Right lobe of liver (tissue), 6 donors: Measurements from ENCODE around the gene TRIM17. TPM values are rescaled to one million over a fixed set of nuclear protein-coding genes. Genes with fewer than 3 reads are reported as not detected.

Experiments used
- ATAC-seq, 4 donors: fragments of 200-7000 bp; cut with Tn5 transposase; one replicate each; pipeline ENCODE4 v1.9.1; 2020; ENCODE audit warnings: mild to moderate bottlenecking in 4 of 4, moderate library complexity in 4 of 4
- DNase-seq, 3 donors: peaks; one replicate each; pipeline ENCODE4 v3.0.0-alpha.2; 2020
- H3K27ac ChIP-seq, 3 donors: fragments of 200-600 bp; one replicate each; pipeline ENCODE4 v1.8.0; 2022
- H3K27me3 ChIP-seq, 2 donors: fragments of 200-600 bp; one replicate each; pipeline ENCODE4 v1.8.0; 2022
- H3K36me3 ChIP-seq, 4 donors: fragments of 200-600 bp; sonication (generic) in 1 of 4; one replicate each; pipeline versions ENCODE4 v1.5.1 to v1.8.0; 2017 to 2022; ENCODE audit warnings: control low read depth in 1 of 4
- H3K4me1 ChIP-seq, 4 donors: fragments of 200-600 bp; sonication (generic) in 1 of 4; one replicate each; pipeline versions ENCODE4 v1.5.1 to v1.8.0; 2017 to 2022; ENCODE audit warnings: control low read depth in 1 of 4
- H3K4me3 ChIP-seq, 3 donors: fragments of 200-600 bp; one replicate each; pipeline ENCODE4 v1.8.0; 2022
- H3K9me3 ChIP-seq, 4 donors: fragments of 200-600 bp; sonication (generic) in 1 of 4; one replicate each; pipeline versions ENCODE4 v1.5.1 to v1.8.0; 2017 to 2022; ENCODE audit warnings: control low read depth in 1 of 4
- POLR2A ChIP-seq: fragments of 450-650 bp; IDR thresholded peaks from one replicate; pipeline ENCODE4 v1.6.1; 2017; ENCODE audit warnings: antibody characterized with exemption, mild to moderate bottlenecking
- WGBS: methylation state at CpG from one replicate; pipeline ENCODE4 v1.1.6; 2018; ENCODE audit warnings: low coverage, low lambda C conversion rate; ENCODE audit not compliant: insufficient coverage; ENCODE audit errors: missing lambda C conversion rate; 5-methylcytosine and 5-hydroxymethylcytosine counted together
- intact Hi-C, 2 donors: fragments of 100-400 bp; cut with DNase I; formaldehyde crosslinking; loops; one replicate each; pipeline versions ENCODE4 v1.11.2 to v1.14.1; 2022
- total RNA-seq, 6 experiments: library from RNA; depleted of rRNA in 2 of 6; stranded (reverse); fragments of >200 nt in 2 of 6; fragmentation: NEBNext Ultra II Directional in 3 of 6; extraction: Animal tissue kit (Norgen Biotek cat#: 25700) in 3 of 6; gene quantifications; one replicate each; pipeline versions ENCODE4 v1.1.0 to v1.2.4, GENCODE V29; 2016 to 2023
- TF ChIP-seq, protein P1 (sequence below), 4 donors: fragments of 200-600 bp in 3 of 4; fragments of 450-650 bp in 1 of 4; IDR thresholded peaks; one replicate each; pipeline versions ENCODE4 v1.5.1 to v1.8.0; 2016 to 2022; ENCODE audit warnings: antibody characterized with exemption in 4 of 4, mild to moderate bottlenecking in 2 of 4
- donor health status: DM: no; HTN: yes; CAD: no.
- donor health status: DM: no; HTN: no; CAD: no.
- donor health status: DM: no; HTN: no; CAD: no.
- donor health status: DM: no; HTN: yes; CAD: no.
- donor health status: DM: no; HTN: yes; CAD: no.

Gene TRIM17
- total RNA-seq, 6 experiments from 2014 or later, result not detected

DNA sequence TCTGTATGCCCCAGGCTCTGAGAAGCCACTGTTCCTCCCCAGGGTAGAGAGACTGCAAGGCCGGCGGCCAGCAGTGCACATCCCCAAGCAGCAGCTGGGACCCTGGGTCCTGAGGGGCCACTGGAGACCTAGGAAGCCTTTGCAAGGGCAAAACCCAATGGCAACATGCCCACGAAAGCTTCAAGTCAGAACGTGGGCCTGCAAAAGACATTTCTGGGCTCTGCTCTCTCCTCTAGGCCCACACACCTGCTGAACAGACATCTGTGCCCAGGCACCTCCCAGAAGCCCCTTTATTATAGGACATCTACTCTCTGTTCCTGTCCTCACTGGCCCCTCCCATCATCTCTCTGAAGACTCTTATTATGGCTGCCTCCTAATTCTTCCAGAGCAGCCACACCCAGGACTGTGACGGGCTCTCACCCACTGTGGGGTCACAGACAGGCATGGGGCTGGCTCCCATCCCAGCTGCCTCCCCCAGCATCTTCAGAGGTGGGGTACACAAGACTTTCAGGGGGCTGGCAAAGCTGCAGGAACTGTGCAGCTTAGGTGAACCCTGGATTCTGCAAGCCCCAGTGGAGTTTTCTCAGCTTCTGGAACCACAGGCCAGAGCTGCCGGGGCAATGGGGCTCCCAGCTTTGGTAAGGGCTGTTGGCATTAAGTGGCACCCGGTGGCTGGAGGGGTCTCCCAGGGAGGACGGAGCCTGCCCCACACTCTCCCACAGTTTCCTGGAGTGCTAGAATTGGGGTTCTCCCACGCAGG is 22.7 kb downstream of the TRIM17 start:
- intact Hi-C loops, result no loop called here
- Histone ChIP-seq H3K36me3 (peaks cover 0 to 27% (median 2%) of the 10 kb centered on the region in 4 donors), H3K27ac (no peak overlapping the region), H3K9me3 (no peaks in the 10 kb centered on the region), H3K4me1 (no peaks in the 10 kb centered on the region), H3K27me3 (no peaks in the 10 kb centered on the region), H3K4me3 (no peak overlapping the region)
- 100% methylated on average over 2 of the region's 9 CpGs for WGBS
- ATAC-seq, result no peak
- TF ChIP-seq POLR2A, result no peak
- TF ChIP-seq, protein P1, sequence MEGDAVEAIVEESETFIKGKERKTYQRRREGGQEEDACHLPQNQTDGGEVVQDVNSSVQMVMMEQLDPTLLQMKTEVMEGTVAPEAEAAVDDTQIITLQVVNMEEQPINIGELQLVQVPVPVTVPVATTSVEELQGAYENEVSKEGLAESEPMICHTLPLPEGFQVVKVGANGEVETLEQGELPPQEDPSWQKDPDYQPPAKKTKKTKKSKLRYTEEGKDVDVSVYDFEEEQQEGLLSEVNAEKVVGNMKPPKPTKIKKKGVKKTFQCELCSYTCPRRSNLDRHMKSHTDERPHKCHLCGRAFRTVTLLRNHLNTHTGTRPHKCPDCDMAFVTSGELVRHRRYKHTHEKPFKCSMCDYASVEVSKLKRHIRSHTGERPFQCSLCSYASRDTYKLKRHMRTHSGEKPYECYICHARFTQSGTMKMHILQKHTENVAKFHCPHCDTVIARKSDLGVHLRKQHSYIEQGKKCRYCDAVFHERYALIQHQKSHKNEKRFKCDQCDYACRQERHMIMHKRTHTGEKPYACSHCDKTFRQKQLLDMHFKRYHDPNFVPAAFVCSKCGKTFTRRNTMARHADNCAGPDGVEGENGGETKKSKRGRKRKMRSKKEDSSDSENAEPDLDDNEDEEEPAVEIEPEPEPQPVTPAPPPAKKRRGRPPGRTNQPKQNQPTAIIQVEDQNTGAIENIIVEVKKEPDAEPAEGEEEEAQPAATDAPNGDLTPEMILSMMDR (IDR thresholded peaks at IDR 0.05), result no peak
- peak in 2 of 3 donors; percentile 11 to 48 for DNase-seq

DNA sequence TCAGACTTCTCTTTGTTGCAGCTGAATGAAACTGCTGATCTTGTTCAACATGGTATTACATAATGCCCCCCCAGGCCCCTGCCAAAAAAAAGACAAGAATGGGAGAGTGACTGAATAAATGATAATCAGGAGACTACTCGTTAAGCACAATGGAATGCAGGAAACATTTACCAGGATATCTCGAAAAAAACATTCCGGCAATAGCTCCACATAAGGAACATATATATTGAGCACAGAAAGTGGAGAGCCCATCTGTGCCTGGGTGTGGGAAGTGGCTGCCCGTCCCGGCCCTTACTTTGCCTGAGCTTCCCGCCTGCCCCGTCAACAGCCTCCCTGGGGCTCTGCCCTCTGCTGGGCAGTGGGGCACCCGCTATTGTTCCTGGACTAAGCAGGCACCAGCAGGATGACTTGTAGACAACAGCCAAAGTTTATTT is 23.4 kb downstream of the TRIM17 start:
- no peak overlapping the region for H3K27ac ChIP-seq
- no peaks in the 10 kb centered on the region for H3K9me3 ChIP-seq
- H3K27me3 ChIP-seq, result no peaks in the 10 kb centered on the region
- ATAC-seq (peak; percentile 61 to 75 (median 69)), DNase-seq (peak in 2 of 3 donors; percentile 43 to 48)
- WGBS, result 43% methylated on average over 3 of the region's 8 CpGs
- H3K36me3 ChIP-seq, result peaks cover 0 to 20% (median 2%) of the 10 kb centered on the region in 4 donors
- intact Hi-C loops, result no loop called here
- TF ChIP-seq, protein P1 (IDR thresholded peaks at IDR 0.05), result peak; percentile 20 to 42 (median 38)
- no peak for TF ChIP-seq POLR2A
- H3K4me1 ChIP-seq, result no peaks in the 10 kb centered on the region
- H3K4me3 ChIP-seq, result no peak overlapping the region

DNA sequence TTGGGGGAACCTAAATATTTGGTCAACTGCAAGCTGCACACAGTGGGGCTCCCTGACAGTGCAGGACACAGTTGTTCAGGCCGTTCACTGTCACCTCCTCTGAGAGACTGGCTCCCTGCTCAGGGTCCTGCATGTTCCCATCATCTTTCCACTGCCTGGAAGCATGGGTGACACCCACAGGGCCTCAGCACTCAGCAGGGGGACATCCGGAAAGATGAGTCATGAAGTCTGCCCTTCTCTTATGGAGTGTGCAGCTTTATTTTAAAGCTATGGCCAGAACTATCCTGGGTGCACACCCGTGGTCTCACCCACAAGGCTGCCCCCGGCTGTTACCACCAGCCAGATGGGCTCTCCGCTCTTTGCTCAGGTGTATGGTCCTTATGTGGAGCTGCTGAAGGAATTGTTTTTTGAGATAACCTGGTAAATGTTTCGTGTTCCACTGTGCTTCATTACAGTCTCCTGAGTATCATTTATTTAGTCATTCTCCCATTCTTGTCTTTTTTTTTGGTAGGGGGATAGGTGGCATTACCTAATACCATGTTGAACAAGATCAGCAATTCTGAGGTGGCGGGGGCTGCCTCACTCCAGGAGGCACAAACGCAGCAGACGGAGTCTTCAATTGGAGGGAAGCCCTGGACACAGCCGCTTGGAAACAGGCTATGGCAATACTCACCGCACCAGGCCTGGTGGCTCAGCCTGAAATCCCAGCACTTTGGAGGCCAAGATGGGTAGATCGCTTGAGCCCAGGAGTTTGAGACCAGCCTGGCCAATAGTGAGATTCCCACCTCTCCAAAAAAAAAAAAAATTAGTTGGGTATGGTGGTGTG is 24.3 kb downstream of the TRIM17 start:
- ATAC-seq (no peak), DNase-seq (peak in 1 of 3 donors; percentile 27)
- intact Hi-C loops, result no loop called here
- Histone ChIP-seq H3K4me3 (no peak overlapping the region), H3K27ac (no peak overlapping the region), H3K4me1 (no peaks in the 10 kb centered on the region), H3K36me3 (peaks cover 0 to 20% (median 2%) of the 10 kb centered on the region in 4 donors), H3K27me3 (no peaks in the 10 kb centered on the region), H3K9me3 (no peaks in the 10 kb centered on the region)
- 85% methylated on average over 5 of the region's 12 CpGs for WGBS
- TF ChIP-seq, protein P1 (IDR thresholded peaks at IDR 0.05), result no peak
- no peak for TF ChIP-seq POLR2A

DNA sequence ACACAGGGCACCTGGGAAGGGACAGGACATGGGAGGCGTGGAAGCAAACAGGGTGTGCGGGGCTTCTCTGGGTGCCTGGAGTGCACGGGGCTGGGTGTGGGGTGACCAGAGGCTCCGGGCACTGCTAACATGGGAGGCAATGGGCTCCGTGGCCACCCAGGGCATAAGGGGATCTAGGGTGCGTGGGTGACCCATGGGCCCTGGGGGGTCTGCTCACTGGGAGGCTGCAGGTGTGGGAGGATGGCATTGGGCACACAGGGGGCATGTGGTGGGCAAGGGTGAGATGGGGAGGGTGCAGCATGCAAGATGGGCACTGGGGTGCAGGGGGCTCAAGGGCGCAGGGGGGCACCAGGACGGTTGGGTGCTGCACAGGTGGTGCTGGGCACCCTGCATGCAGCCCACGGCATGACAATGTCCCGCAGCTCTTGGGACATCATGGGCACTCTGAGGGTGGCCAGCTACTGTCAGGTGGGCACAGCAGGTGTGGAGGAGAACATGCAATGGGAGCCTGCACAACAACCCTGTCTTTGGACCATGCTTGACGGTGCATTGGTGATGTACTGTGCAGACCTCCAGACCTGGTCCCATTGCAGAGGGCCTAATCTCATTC is 25.1 kb downstream of the TRIM17 start:
- peaks cover 0 to 16% (median 2%) of the 10 kb centered on the region in 4 donors for H3K36me3 ChIP-seq
- no peaks in the 10 kb centered on the region for H3K9me3 ChIP-seq
- DNase-seq, result peak in 2 of 3 donors; percentile 10 to 43
- peak in 2 of 4 donors; percentile 12 to 22 for ATAC-seq
- intact Hi-C loops, result no loop called here
- 62% methylated on average over 2 of the region's 11 CpGs for WGBS
- no peak overlapping the region for H3K27ac ChIP-seq
- no peaks in the 10 kb centered on the region for H3K4me1 ChIP-seq
- TF ChIP-seq, protein P1 (IDR thresholded peaks at IDR 0.05), result no peak
- no peak for TF ChIP-seq POLR2A
- no peak overlapping the region for H3K4me3 ChIP-seq
- H3K27me3 ChIP-seq, result no peaks in the 10 kb centered on the region
